ENCODE data around the gene OR12D2. TPM values are rescaled to one million over a fixed set of nuclear protein-coding genes. Genes with fewer than 3 reads are reported as not detected.

The OR12D2 gene, protein sequence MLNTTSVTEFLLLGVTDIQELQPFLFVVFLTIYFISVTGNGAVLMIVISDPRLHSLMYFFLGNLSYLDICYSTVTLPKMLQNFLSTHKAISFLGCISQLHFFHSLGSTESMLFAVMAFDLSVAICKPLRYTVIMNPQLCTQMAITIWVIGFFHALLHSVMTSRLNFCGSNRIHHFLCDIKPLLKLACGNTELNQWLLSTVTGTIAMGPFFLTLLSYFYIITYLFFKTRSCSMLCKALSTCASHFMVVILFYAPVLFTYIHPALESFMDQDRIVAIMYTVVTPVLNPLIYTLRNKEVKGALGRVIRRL
- total RNA-seq, result not detected in 2 replicates

GRCh38 chr6:29395331-29395730, at the start of gene OR12D2:
Gene OR12D2 (plus strand): TSS chr6:29395631. CDS start chr6:29396700, 1,069 bp downstream.

DNA sequence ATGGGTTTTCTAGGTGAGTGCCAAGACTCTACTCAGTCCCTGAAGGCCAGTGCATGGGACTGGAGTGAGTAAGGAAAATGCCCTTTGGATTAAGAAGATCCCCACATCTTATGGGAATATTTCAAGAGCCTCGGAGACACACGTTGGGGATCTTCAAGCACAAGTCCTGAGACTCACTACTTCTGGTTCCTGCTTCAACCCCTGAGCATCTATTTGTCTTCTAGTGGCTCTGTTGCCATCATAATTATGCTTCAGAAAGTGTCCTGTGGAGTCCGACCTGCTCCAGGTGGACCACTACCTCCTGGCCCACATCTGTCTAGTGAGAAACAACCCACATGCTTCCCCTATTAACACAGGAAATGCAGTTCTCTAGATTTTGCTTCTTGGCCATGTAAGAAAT, 26.7 kb upstream of the OR12D2 start, which contains the start of gene OR5V1:
OR5V1 (minus strand) TSS at position 101 of the 400 bp plus-strand sequence. CDS start 12,670 bp downstream, outside the sequence.

GRCh38 chr6:29375191-29375590, 20.2 kb upstream of the OR12D2 start, which contains the start of gene OR12D3:
Gene OR12D3 (minus strand): TSS chr6:29375291. CDS start chr6:29375287, 4 bp downstream.

DNA sequence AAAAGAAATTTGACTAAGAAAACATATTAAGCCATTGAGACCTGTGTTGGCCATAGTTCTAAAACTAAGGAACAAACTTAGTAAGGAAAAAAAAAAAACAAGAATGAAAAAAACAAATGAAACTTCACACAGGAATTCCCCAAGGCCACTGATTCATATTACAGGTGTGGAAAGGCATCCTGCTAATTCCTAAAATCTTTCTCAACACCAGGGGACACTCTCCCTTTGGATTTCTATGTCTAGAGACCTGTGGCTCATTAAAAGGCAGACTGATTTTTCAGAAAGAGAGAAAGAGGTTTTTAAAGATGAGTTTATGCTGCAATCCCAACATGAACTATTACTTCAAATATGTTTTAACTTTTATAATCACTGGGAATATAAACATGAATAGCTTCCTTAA, 19.2 kb downstream of the OR12D2 start, which contains the start of gene OR12D1:
OR12D1 (plus strand) TSS at position 341 of the 400 bp plus-strand sequence.

DNA sequence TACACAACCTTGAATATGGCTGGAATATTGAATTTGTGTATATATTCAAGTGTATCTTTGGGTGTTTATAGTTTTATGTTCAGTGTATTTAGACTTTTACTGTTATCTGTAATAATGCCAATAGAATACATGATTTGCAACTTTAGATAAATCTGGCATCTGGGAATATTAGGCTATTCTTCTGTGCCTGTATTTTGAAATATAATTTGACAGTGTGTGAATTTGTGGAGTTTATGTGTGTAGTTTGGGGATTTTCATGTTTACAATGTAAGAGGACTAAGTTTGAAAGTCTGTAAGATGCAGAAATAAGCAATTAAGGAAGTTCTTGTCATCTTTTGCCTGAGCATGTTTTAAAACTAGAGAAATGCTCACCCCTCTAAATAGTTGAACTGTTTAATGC, 43.6 kb downstream of the OR12D2 start, which contains the start of gene OR10C1:
OR10C1 (plus strand) TSS at position 301 of the 400 bp plus-strand sequence. CDS start 710 bp downstream, outside the sequence.

Other genes starting within 250 kb of the OR12D2 start
- gene OR2J2, start 224.7 kb upstream of the OR12D2 start, total RNA-seq, result not detected in 2 replicates
- gene OR14J1, start 93.9 kb upstream of the OR12D2 start, total RNA-seq, result not detected in 2 replicates
- gene OR5V1, start 26.8 kb upstream of the OR12D2 start, total RNA-seq, result not detected in 2 replicates
- not detected in 2 replicates for gene OR12D3, start 20.3 kb upstream of the OR12D2 start, total RNA-seq
- gene OR12D1, start 19.3 kb downstream of the OR12D2 start, total RNA-seq, result not detected in 2 replicates
- not detected in 2 replicates for gene OR10C1, start 43.7 kb downstream of the OR12D2 start, total RNA-seq
- gene OR11A1, start 61.4 kb downstream of the OR12D2 start, total RNA-seq, result not detected in 2 replicates
- not detected in 2 replicates for gene OR2H1, start 61.5 kb downstream of the OR12D2 start, total RNA-seq
- gene MAS1L, start 92.3 kb downstream of the OR12D2 start, total RNA-seq, result not detected in 2 replicates
- gene UBD, start 164.1 kb downstream of the OR12D2 start, total RNA-seq, result 3.9 and 7.5 TPM in 2 replicates
- not detected in 2 replicates for gene OR2H2, start 189.5 kb downstream of the OR12D2 start, total RNA-seq
- 4.6 and 6.6 TPM in 2 replicates for gene GABBR1, start 237.6 kb downstream of the OR12D2 start, total RNA-seq

Data from vein endothelial cell (primary cell).